ACC112 (cell line): ENCODE measurements around the gene KLHL14.

ENCODE experiments used
- H2AFZ ChIP-seq: fragments of 200-600 bp; sonication (generic); one replicate; pipeline ENCODE4 v1.6.0; 2017; ENCODE audit warnings: antibody characterized with exemption, low read length; ENCODE audit not compliant: unreplicated experiment
- H3K27ac ChIP-seq: fragments of 200-600 bp; sonication (generic); 2 replicates; pipeline ENCODE4 v1.5.1; 2014; ENCODE audit warnings: low read depth, mild to moderate bottlenecking, antibody characterized with exemption, low read length, moderate library complexity
- H3K27me3 ChIP-seq: fragments of 200-600 bp; sonication (generic); 2 replicates; pipeline ENCODE4 v1.6.1; 2014; ENCODE audit warnings: mild to moderate bottlenecking, antibody characterized with exemption, low read length, moderate library complexity, mixed read lengths; ENCODE audit not compliant: insufficient read depth
- H3K36me3 ChIP-seq: fragments of 200-600 bp; sonication (generic); 2 replicates; pipeline ENCODE4 v1.6.1; 2016; ENCODE audit warnings: mild to moderate bottlenecking, antibody characterized with exemption, low read length, moderate library complexity, mixed read lengths; ENCODE audit not compliant: insufficient read depth
- H3K4me1 ChIP-seq: fragments of 200-600 bp; sonication (generic); one replicate; pipeline ENCODE4 v1.6.1; 2016; ENCODE audit warnings: low read length, mixed read lengths; ENCODE audit not compliant: insufficient read depth, unreplicated experiment, control insufficient read depth
- H3K4me3 ChIP-seq: fragments of 200-600 bp; sonication (generic); 2 replicates; pipeline ENCODE4 v1.5.1; 2014; ENCODE audit warnings: mild to moderate bottlenecking, low read depth, low read length
- H3K79me2 ChIP-seq: fragments of 200-600 bp; sonication (generic); one replicate; pipeline ENCODE4 v1.6.0; 2016; ENCODE audit warnings: low read length; ENCODE audit not compliant: control insufficient read depth, unreplicated experiment, insufficient read depth

KLHL14 gene

GRCh38 chr18:32754508-32755263 is 18.1 kb downstream of the KLHL14 start:
- Histone ChIP-seq H3K4me1 (no peaks in the 10 kb centered on the region), H3K4me3 (no peak overlapping the region), H3K27me3 (peaks cover 59% of the 10 kb centered on the region), H3K27ac (no peak overlapping the region), H3K79me2 (no peaks in the 10 kb centered on the region), H3K36me3 (no peaks in the 10 kb centered on the region), H2AFZ (no peak overlapping the region)

- H3K36me3 ChIP-seq, result no peaks in the 10 kb centered on the region
- no peaks in the 10 kb centered on the region for H3K4me1 ChIP-seq
- no peak overlapping the region for H2AFZ ChIP-seq
- no peak overlapping the region for H3K27ac ChIP-seq
- no peaks in the 10 kb centered on the region for H3K79me2 ChIP-seq
- H3K4me3 ChIP-seq, result no peak overlapping the region
- peaks cover 53% of the 10 kb centered on the region for H3K27me3 ChIP-seq
Observed at GRCh38 chr18:32753656-32754260, 19.1 kb downstream of the KLHL14 start.

DNA sequence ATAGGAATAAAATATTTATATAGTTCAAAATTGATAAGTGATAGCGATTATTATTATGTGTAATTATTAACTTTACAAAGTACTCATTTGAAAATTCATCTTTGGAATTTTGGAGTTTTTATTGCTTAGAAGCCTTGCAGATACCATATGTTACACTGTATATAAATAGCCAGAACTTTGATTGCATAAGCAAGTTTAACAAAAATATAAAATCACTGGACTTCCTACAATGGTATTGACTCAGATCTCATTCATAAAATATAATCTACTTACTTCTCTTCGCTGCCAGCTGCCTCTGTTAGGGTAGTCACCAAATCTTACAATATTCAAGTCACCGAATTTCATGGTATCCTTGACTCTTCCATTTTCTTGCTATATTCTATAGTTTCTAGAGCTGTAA is 22.5 kb downstream of the KLHL14 start:
- no peaks in the 10 kb centered on the region for H3K36me3 ChIP-seq

GRCh38 chr18:32749809-32750208 is 23.0 kb downstream of the KLHL14 start:
- no peak overlapping the region for H3K27ac ChIP-seq
- H3K27me3 ChIP-seq, result peaks cover 24% of the 10 kb centered on the region
- H3K4me1 ChIP-seq, result no peaks in the 10 kb centered on the region
- no peak overlapping the region for H2AFZ ChIP-seq
- no peaks in the 10 kb centered on the region for H3K79me2 ChIP-seq
- H3K36me3 ChIP-seq, result no peaks in the 10 kb centered on the region
- no peak overlapping the region for H3K4me3 ChIP-seq

More for the DNA sequence above, 22.5 kb downstream of the KLHL14 start:
- no peaks in the 10 kb centered on the region for H3K79me2 ChIP-seq
- H3K4me1 ChIP-seq, result no peaks in the 10 kb centered on the region
- H2AFZ ChIP-seq, result no peak overlapping the region
- H3K27me3 ChIP-seq, result peaks cover 26% of the 10 kb centered on the region
- no peak overlapping the region for H3K27ac ChIP-seq
- no peak overlapping the region for H3K4me3 ChIP-seq

DNA sequence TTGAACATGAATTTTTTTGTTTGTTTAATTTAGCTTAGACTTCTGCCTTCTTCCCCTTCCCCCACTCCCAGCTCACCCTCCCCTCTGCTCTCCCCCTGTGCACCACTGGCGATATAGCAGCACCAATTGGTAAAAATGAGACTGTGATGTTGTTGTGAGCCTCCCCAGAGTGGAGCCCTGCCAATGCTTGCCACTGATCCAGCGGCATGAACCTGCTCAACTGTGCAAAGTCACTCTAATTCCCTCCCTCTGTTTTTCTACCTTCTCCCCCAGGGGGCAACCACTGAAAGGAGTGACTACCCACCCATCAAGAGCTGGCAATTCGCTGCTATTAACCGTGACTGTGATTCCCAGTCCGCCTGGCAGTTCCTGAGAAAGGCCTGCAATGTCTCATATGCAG is 30.2 kb downstream of the KLHL14 start:
- H2AFZ ChIP-seq, result no peak overlapping the region
- no peaks in the 10 kb centered on the region for H3K4me1 ChIP-seq
- H3K27ac ChIP-seq, result no peak overlapping the region
- H3K79me2 ChIP-seq, result no peaks in the 10 kb centered on the region
- H3K27me3 ChIP-seq, result peaks cover 72% of the 10 kb centered on the region
- H3K36me3 ChIP-seq, result no peaks in the 10 kb centered on the region
- H3K4me3 ChIP-seq, result no peak overlapping the region

DNA sequence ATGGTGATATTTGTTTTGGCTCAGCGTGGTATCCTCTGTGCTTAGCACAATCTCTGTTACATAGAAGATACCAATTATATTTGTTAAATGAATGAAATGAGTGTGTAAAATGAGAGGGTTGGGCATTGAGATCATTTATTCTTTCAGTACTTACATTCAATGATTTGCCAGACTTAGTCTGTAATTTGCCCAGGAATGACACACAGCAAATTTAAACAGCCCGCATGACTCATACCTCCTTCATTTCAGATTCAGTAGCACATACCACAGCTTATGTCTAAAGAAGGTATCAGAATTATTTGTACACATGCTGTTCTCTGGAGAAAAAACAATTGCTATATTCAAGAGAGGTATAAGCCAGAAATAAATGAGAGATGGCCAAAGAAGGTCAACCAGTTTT is 37.0 kb downstream of the KLHL14 start:
- H3K4me1 ChIP-seq, result no peaks in the 10 kb centered on the region
- no peaks in the 10 kb centered on the region for H3K79me2 ChIP-seq
- H3K27me3 ChIP-seq, result peaks cover 67% of the 10 kb centered on the region
- H2AFZ ChIP-seq, result no peak overlapping the region
- H3K27ac ChIP-seq, result no peak overlapping the region
- H3K36me3 ChIP-seq, result no peaks in the 10 kb centered on the region
- no peak overlapping the region for H3K4me3 ChIP-seq

GRCh38 chr18:32734442-32734841 is 38.4 kb downstream of the KLHL14 start:
- no peaks in the 10 kb centered on the region for H3K36me3 ChIP-seq
- H3K4me1 ChIP-seq, result peaks cover 2% of the 10 kb centered on the region
- H3K79me2 ChIP-seq, result no peaks in the 10 kb centered on the region
- H3K4me3 ChIP-seq, result no peak overlapping the region
- H3K27me3 ChIP-seq, result peaks cover 54% of the 10 kb centered on the region
- H3K27ac ChIP-seq, result no peak overlapping the region
- H2AFZ ChIP-seq, result no peak overlapping the region

DNA sequence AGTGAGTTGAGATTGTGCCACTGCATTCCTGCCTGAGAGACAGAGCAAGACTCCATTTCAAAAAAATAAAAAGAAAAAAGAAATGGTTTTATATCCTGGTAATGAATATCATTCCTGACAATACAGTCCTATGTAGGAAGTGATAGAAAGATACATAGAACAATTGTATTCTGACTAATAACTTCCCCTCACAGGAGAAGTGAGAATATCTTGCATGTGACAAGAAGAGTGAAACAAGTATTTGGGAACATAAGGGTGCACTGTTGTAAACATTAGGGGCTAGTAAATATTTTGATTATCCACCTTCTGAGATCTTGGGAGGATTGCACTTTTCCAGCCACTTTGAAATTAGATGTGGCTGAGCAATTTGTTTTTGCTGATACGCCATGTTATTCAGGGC is 40.7 kb downstream of the KLHL14 start:
- H3K4me3 ChIP-seq, result no peak overlapping the region
- peaks cover 2% of the 10 kb centered on the region for H3K4me1 ChIP-seq
- no peak overlapping the region for H2AFZ ChIP-seq
- H3K36me3 ChIP-seq, result no peaks in the 10 kb centered on the region
- peaks cover 32% of the 10 kb centered on the region for H3K27me3 ChIP-seq
- H3K79me2 ChIP-seq, result no peaks in the 10 kb centered on the region
- H3K27ac ChIP-seq, result no peak overlapping the region

DNA sequence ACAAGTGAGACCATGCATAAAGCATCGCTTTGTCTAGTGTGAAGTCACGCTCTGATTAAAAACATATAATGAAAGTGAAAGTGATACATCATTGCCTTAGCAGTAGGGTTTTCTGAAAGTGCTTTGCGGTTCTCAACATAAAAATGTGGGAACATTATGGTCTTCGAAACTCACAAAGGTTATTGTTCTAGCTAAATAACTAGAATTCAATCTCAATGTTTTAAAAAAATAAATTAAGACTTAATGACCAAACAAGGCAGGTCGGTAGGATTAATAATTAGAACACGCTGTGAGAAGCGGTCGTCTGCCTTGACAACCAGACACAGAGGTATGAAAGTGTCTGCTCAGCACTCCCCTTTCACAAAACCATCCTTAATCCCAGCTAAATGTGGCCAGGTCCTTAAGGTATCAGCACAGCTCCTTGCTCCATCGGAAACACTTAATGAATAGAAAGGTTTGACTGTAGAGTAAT is 42.2 kb downstream of the KLHL14 start:
- Histone ChIP-seq H3K27me3 (peaks cover 17% of the 10 kb centered on the region), H3K79me2 (no peaks in the 10 kb centered on the region), H3K36me3 (no peaks in the 10 kb centered on the region), H3K4me3 (peak overlapping the region; percentile 60), H2AFZ (peak overlapping the region; percentile 76), H3K27ac (no peak overlapping the region), H3K4me1 (peaks cover 2% of the 10 kb centered on the region)

GRCh38 chr18:32730068-32730467 is 42.8 kb downstream of the KLHL14 start:
- Histone ChIP-seq H3K27me3 (peaks cover 17% of the 10 kb centered on the region), H3K36me3 (no peaks in the 10 kb centered on the region), H3K79me2 (no peaks in the 10 kb centered on the region), H3K4me3 (peak overlapping the region; percentile 60), H3K4me1 (peaks cover 2% of the 10 kb centered on the region), H2AFZ (peak overlapping the region; percentile 76), H3K27ac (no peak overlapping the region)
